Trophoblast cell (in vitro differentiated cells and primary cell): ENCODE results near the gene TMEM89.

ENCODE experiments used
- DNase-seq, 2 donors: peaks; one replicate each; pipeline ENCODE4 v3.0.0-alpha.2; 2016
- H2AFZ ChIP-seq: 2 replicates; pipeline ENCODE4 v1.6.1; 2013; ENCODE audit warnings: low read length, moderate library complexity, mild to moderate bottlenecking; ENCODE audit not compliant: insufficient read depth, poor library complexity
- H2AK5ac ChIP-seq: 2 replicates; pipeline ENCODE4 v1.6.1; 2013; ENCODE audit warnings: mild to moderate bottlenecking, low read length
- H2BK120ac ChIP-seq: 2 replicates; pipeline ENCODE4 v1.6.1; 2013; ENCODE audit warnings: low read length, mild to moderate bottlenecking, moderate library complexity; ENCODE audit not compliant: insufficient read depth, poor library complexity
- H2BK12ac ChIP-seq: 2 replicates; pipeline ENCODE4 v1.6.1; 2013; ENCODE audit warnings: mild to moderate bottlenecking, low read length, moderate library complexity
- H2BK5ac ChIP-seq: 2 replicates; pipeline ENCODE4 v1.6.1; 2013; ENCODE audit warnings: low read length, low read depth, moderate library complexity, mild to moderate bottlenecking; ENCODE audit not compliant: poor library complexity
- H3K14ac ChIP-seq: 2 replicates; pipeline ENCODE4 v1.6.1; 2013; ENCODE audit warnings: mild to moderate bottlenecking, low read length
- H3K18ac ChIP-seq: 2 replicates; pipeline ENCODE4 v1.6.1; 2013; ENCODE audit warnings: mild to moderate bottlenecking, low read length
- H3K23ac ChIP-seq: 2 replicates; pipeline ENCODE4 v1.6.1; 2013; ENCODE audit warnings: low read length
- H3K27ac ChIP-seq: 2 replicates; pipeline ENCODE4 v1.5.1; 2013; ENCODE audit warnings: low read depth, mild to moderate bottlenecking, inconsistent platforms, low read length, moderate library complexity
- H3K27me3 ChIP-seq: 2 replicates; pipeline ENCODE4 v1.6.1; 2013; ENCODE audit warnings: inconsistent platforms, mild to moderate bottlenecking, low read length, moderate library complexity; ENCODE audit not compliant: insufficient read depth
- H3K36me3 ChIP-seq, 2 experiments: 1 replicate in 1 of 2; 2 replicates in 1 of 2; pipeline ENCODE4 v1.6.1; 2013; ENCODE audit warnings: low read length in 2 of 2, mild to moderate bottlenecking in 2 of 2, moderate library complexity in 1 of 2; ENCODE audit not compliant: insufficient read depth in 2 of 2, control insufficient read depth in 1 of 2
- H3K4ac ChIP-seq: 2 replicates; pipeline ENCODE4 v1.6.1; 2013; ENCODE audit warnings: low read depth, mild to moderate bottlenecking, low read length, moderate library complexity
- H3K4me1 ChIP-seq, 2 experiments: 1 replicate in 1 of 2; 2 replicates in 1 of 2; pipeline ENCODE4 v1.6.1; 2013; ENCODE audit warnings: low read length in 2 of 2, mild to moderate bottlenecking in 2 of 2, moderate library complexity in 1 of 2; ENCODE audit not compliant: insufficient read depth in 2 of 2, control insufficient read depth in 1 of 2
- H3K4me2 ChIP-seq: 2 replicates; pipeline ENCODE4 v1.6.1; 2013; ENCODE audit warnings: inconsistent platforms, mild to moderate bottlenecking, low read length, moderate library complexity
- H3K4me3 ChIP-seq: 2 replicates; pipeline ENCODE4 v1.5.1; 2013; ENCODE audit warnings: mild to moderate bottlenecking, low read depth, low read length, inconsistent platforms
- H3K79me1 ChIP-seq: one replicate; pipeline ENCODE4 v1.6.1; 2013; ENCODE audit warnings: low read length
- H3K79me2 ChIP-seq: 2 replicates; pipeline ENCODE4 v1.6.1; 2013; ENCODE audit warnings: low read length, mild to moderate bottlenecking; ENCODE audit not compliant: control insufficient read depth, insufficient read depth, poor library complexity
- H3K9ac ChIP-seq: 2 replicates; pipeline ENCODE4 v1.6.1; 2013; ENCODE audit warnings: mild to moderate bottlenecking, low read length
- H3K9me3 ChIP-seq: 2 replicates; pipeline ENCODE4 v1.6.1; 2013; ENCODE audit warnings: low read depth, mild to moderate bottlenecking, control low read depth, inconsistent platforms, low read length; ENCODE audit not compliant: insufficient read depth
- H4K12ac ChIP-seq: 2 replicates; pipeline ENCODE4 v1.6.1; 2013; ENCODE audit warnings: low read depth, mild to moderate bottlenecking, low read length, moderate library complexity
- H4K8ac ChIP-seq: 2 replicates; pipeline ENCODE4 v1.6.1; 2013; ENCODE audit warnings: low read depth, mild to moderate bottlenecking, low read length, moderate library complexity
- H4K91ac ChIP-seq: one replicate; pipeline ENCODE4 v1.6.1; 2013; ENCODE audit warnings: low read depth, mild to moderate bottlenecking, low read length, moderate library complexity
- WGBS: extraction: QIAGEN DNeasy Blood & Tissue Kit; methylation state at CpG from one replicate; pipeline ENCODE4 v1.1.7; 2013; ENCODE audit warnings: missing lambda C conversion rate; ENCODE audit not compliant: insufficient read length, insufficient coverage; ENCODE audit errors: extremely low coverage; 5-methylcytosine and 5-hydroxymethylcytosine counted together

TMEM89 gene

GRCh38 chr3:48639944-48640606, 18.5 kb upstream of the TMEM89 start:
- Histone ChIP-seq H3K79me1 (peaks cover 6% of the 10 kb centered on the region), H3K9ac (no peak overlapping the region), H2BK12ac (no peak overlapping the region), H4K8ac (no peak overlapping the region), H3K9me3 (peaks cover 5% of the 10 kb centered on the region), H3K4me3 (no peak overlapping the region), H2AFZ (no peak overlapping the region), H3K4ac (no peak overlapping the region), H3K14ac (no peak overlapping the region), H3K4me2 (no peak overlapping the region), H3K36me3 (peaks cover 4 to 20% of the 10 kb centered on the region in 2 experiments), H3K18ac (no peak overlapping the region), H3K27ac (no peak overlapping the region), H2BK5ac (no peak overlapping the region), H3K27me3 (no peaks in the 10 kb centered on the region), H3K23ac (no peak overlapping the region), H2BK120ac (no peak overlapping the region), H4K12ac (no peak overlapping the region), H3K79me2 (peaks cover 5% of the 10 kb centered on the region), H2AK5ac (no peak overlapping the region), H4K91ac (no peak overlapping the region), H3K4me1 (peaks cover 5 to 12% of the 10 kb centered on the region in 2 experiments)
- no CpG with 5 or more reads among the region's 38 CpGs for WGBS
- no peak for DNase-seq

- no peaks in the 10 kb centered on the region for H3K27me3 ChIP-seq
- no peak overlapping the region for H2AK5ac ChIP-seq
- H2BK5ac ChIP-seq, result no peak overlapping the region
- no peak overlapping the region for H2AFZ ChIP-seq
- no peak for DNase-seq
- peaks cover 17 to 26% of the 10 kb centered on the region in 2 experiments for H3K36me3 ChIP-seq
- no peak overlapping the region for H3K4me3 ChIP-seq
- no peak overlapping the region for H3K9ac ChIP-seq
- no peak overlapping the region for H3K14ac ChIP-seq
- no peak overlapping the region for H3K18ac ChIP-seq
- no peak overlapping the region for H3K4me2 ChIP-seq
- H4K91ac ChIP-seq, result no peak overlapping the region
- H3K79me2 ChIP-seq, result peaks cover 8% of the 10 kb centered on the region
- H4K12ac ChIP-seq, result no peak overlapping the region
- H3K4me1 ChIP-seq, result peaks cover 5 to 17% of the 10 kb centered on the region in 2 experiments
- H3K4ac ChIP-seq, result no peak overlapping the region
- no peak overlapping the region for H3K23ac ChIP-seq
- no peak overlapping the region for H4K8ac ChIP-seq
- no peak overlapping the region for H3K27ac ChIP-seq
- H3K79me1 ChIP-seq, result peaks cover 9% of the 10 kb centered on the region
- H2BK12ac ChIP-seq, result no peak overlapping the region
- WGBS, result no CpG with 5 or more reads among the region's 6 CpGs
- no peak overlapping the region for H2BK120ac ChIP-seq
- peaks cover 5% of the 10 kb centered on the region for H3K9me3 ChIP-seq
Measured at GRCh38 chr3:48637305-48637704, 15.7 kb upstream of the TMEM89 start.

- no peak for DNase-seq
- no peak overlapping the region for H2BK120ac ChIP-seq
- no peak overlapping the region for H2AFZ ChIP-seq
- peaks cover 9% of the 10 kb centered on the region for H3K79me1 ChIP-seq
- peak overlapping the region; percentile 40 for H4K8ac ChIP-seq
- H3K9me3 ChIP-seq, result peaks cover 2% of the 10 kb centered on the region
- H3K27ac ChIP-seq, result peak overlapping the region; percentile 77
- H3K4me3 ChIP-seq, result peak overlapping the region; percentile 66
- WGBS, result no CpG with 5 or more reads among the region's 10 CpGs
- H3K18ac ChIP-seq, result peak overlapping the region; percentile 16
- no peak overlapping the region for H4K12ac ChIP-seq
- no peak overlapping the region for H2AK5ac ChIP-seq
- H3K9ac ChIP-seq, result peak overlapping the region; percentile 18
- H3K27me3 ChIP-seq, result no peaks in the 10 kb centered on the region
- peak overlapping the region; percentile 72 for H4K91ac ChIP-seq
- peaks cover 8% of the 10 kb centered on the region for H3K79me2 ChIP-seq
- H3K4me2 ChIP-seq, result peak overlapping the region; percentile 92
- no peak overlapping the region for H3K4ac ChIP-seq
- H3K14ac ChIP-seq, result no peak overlapping the region
- H2BK5ac ChIP-seq, result no peak overlapping the region
- H2BK12ac ChIP-seq, result no peak overlapping the region
- no peak overlapping the region for H3K23ac ChIP-seq
- peaks cover 26 to 33% of the 10 kb centered on the region in 2 experiments for H3K36me3 ChIP-seq
- H3K4me1 ChIP-seq, result peaks cover 5 to 17% of the 10 kb centered on the region in 2 experiments
Measured at GRCh38 chr3:48636149-48636655, 14.6 kb upstream of the TMEM89 start.

GRCh38 chr3:48635222-48636021, 13.9 kb upstream of the TMEM89 start, which contains the start of gene SLC26A6:
Gene SLC26A6 (minus strand): TSS chr3:48635461. CDS start chr3:48635393, 68 bp downstream.
- Histone ChIP-seq H4K12ac (peak within 1 kb of the TSS; percentile 66), H3K14ac (peak within 1 kb of the TSS; percentile 93), H4K91ac (peak within 1 kb of the TSS; percentile 74), H2BK5ac (peak within 1 kb of the TSS; percentile 67), H4K8ac (peak within 1 kb of the TSS; percentile 40), H3K4me1 (peaks cover 5 to 17% of the 10 kb centered on the region in 2 experiments), H2BK12ac (peak within 1 kb of the TSS; percentile 62), H3K9ac (peak within 1 kb of the TSS; percentile 80), H3K36me3 (peaks cover 31 to 38% of the 10 kb centered on the region in 2 experiments), H3K27ac (peak within 1 kb of the TSS; percentile 77), H3K4me2 (peak within 1 kb of the TSS; percentile 92), H3K9me3 (peaks cover 4% of the 10 kb centered on the region), H2AK5ac (peak within 1 kb of the TSS; percentile 67), H3K4ac (peak within 1 kb of the TSS; percentile 66), H3K79me2 (peaks cover 8% of the 10 kb centered on the region), H3K27me3 (no peaks in the 10 kb centered on the region), H3K23ac (no peak within 1 kb of the TSS), H2AFZ (peak within 1 kb of the TSS; percentile 78), H2BK120ac (peak within 1 kb of the TSS; percentile 79), H3K79me1 (peaks cover 9% of the 10 kb centered on the region), H3K4me3 (peak within 1 kb of the TSS; percentile 88), H3K18ac (peak within 1 kb of the TSS; percentile 85)
- peak; percentile 95 to 98 for DNase-seq
- no CpG with 5 or more reads among the region's 68 CpGs for WGBS
